ENCODE results near the gene CASKIN1. TPM values are rescaled to one million over a fixed set of nuclear protein-coding genes. Genes with fewer than 3 reads are reported as not detected.
A peak's percentile ranks its signal among the peaks of the same experiment; 100 is the strongest.
"Not testable (repeated sequence)": the region's sequence is repeated elsewhere in the genome, so short reads cannot be mapped to it uniquely, and the experiment has no call there.

CASKIN1 gene
- total RNA-seq, 1 experiment from 2014 or later: 6.6 TPM

GRCh38 chr16:2135071-2135470 lies 61.3 kb downstream of the CASKIN1 start:
- intact Hi-C loops (cut with micrococcal nuclease; ENCODE audit: unreplicated experiment); CTCF ChIA-PET; H3K27me3 ChIP-seq (replicated peaks; ENCODE audit: control insufficient read depth, insufficient read depth, low read length); H3K27me3 Mint-ChIP-seq (ENCODE audit: insufficient read depth, unreplicated experiment); H3K9me3 ChIP-seq; DNase-seq; POLR2A ChIA-PET; H3K4me1 Mint-ChIP-seq (ENCODE audit: low read depth, unreplicated experiment); H3K27ac Mint-ChIP-seq (ENCODE audit: unreplicated experiment); H3K9me3 Mint-ChIP-seq (ENCODE audit: unreplicated experiment); H3K36me3 Mint-ChIP-seq (ENCODE audit: insufficient read depth, unreplicated experiment); BruUV-seq (replicated peaks); H3K4me1 ChIP-seq; H3K36me3 ChIP-seq (ENCODE audit: control insufficient read depth, insufficient read depth, low read length): not testable (repeated sequence)
- H3K4me3 ChIP-seq (ENCODE audit: low read depth, low read length): peak overlapping the region; percentile 34
- peak overlapping the region; percentile 67 for H3K4me3 Mint-ChIP-seq (ENCODE audit: unreplicated experiment)

DNA sequence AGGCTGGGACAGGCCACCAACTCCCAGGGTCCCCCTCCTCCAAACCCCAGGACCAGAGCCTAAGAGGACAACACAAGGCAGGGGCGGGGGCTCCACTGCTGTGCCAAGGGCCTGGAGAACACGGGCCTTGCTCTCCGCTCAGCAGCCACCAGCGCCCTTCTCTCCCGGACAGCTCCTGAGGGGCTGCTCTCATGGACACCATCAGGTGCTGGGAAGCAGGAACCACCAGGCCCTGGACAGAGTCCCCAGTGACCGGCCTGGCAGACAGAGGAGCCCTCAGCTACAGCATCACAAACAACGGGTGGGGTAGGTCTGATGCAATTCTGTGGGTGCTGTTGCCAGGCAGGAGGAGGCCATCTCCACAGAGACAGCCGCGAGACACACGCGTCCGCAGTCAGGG lies 62.6 kb downstream of the CASKIN1 start:
- DNase-seq; H3K27me3 ChIP-seq (replicated peaks; ENCODE audit: control insufficient read depth, insufficient read depth, low read length); POLR2A ChIA-PET; H3K36me3 ChIP-seq (ENCODE audit: control insufficient read depth, insufficient read depth, low read length); intact Hi-C loops (cut with micrococcal nuclease; ENCODE audit: unreplicated experiment); H3K4me1 Mint-ChIP-seq (ENCODE audit: low read depth, unreplicated experiment); H3K9me3 Mint-ChIP-seq (ENCODE audit: unreplicated experiment); CTCF ChIA-PET; H3K36me3 Mint-ChIP-seq (ENCODE audit: insufficient read depth, unreplicated experiment); H3K27ac Mint-ChIP-seq (ENCODE audit: unreplicated experiment); H3K27me3 Mint-ChIP-seq (ENCODE audit: insufficient read depth, unreplicated experiment); BruUV-seq (replicated peaks); H3K4me1 ChIP-seq; H3K4me3 Mint-ChIP-seq (ENCODE audit: unreplicated experiment); H3K9me3 ChIP-seq; H3K4me3 ChIP-seq (ENCODE audit: low read depth, low read length): not testable (repeated sequence)

GRCh38 chr16:2129890-2130447 lies 66.4 kb downstream of the CASKIN1 start:
- H3K27me3 ChIP-seq (replicated peaks; ENCODE audit: control insufficient read depth, insufficient read depth, low read length); H3K9me3 Mint-ChIP-seq (ENCODE audit: unreplicated experiment); BruUV-seq (replicated peaks); CTCF ChIA-PET; H3K4me1 ChIP-seq; H3K27me3 Mint-ChIP-seq (ENCODE audit: insufficient read depth, unreplicated experiment); H3K4me3 ChIP-seq (ENCODE audit: low read depth, low read length); H3K36me3 ChIP-seq (ENCODE audit: control insufficient read depth, insufficient read depth, low read length); H3K4me1 Mint-ChIP-seq (ENCODE audit: low read depth, unreplicated experiment); H3K9me3 ChIP-seq; H3K27ac Mint-ChIP-seq (ENCODE audit: unreplicated experiment); POLR2A ChIA-PET; H3K4me3 Mint-ChIP-seq (ENCODE audit: unreplicated experiment); H3K36me3 Mint-ChIP-seq (ENCODE audit: insufficient read depth, unreplicated experiment); DNase-seq; intact Hi-C loops (cut with micrococcal nuclease; ENCODE audit: unreplicated experiment): not testable (repeated sequence)

DNA sequence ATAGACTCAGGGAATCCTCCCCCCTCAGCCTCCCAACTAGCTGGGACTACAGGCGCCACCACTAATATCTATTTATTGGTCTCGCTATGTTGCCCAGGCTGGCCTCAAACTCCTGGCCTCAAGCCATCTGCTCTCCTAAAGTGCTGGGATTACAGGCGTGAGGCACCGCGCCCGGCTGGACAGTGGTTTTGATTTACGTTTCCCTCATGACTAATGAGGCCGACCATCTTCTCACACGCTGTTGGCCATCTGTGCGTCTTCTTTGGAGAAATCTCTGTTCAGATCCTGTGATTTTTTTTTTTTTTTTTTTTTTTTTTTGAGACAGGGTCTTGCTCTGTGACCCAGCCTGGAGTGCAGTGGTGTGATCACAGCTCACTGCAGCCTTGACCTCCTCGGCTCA lies 67.2 kb downstream of the CASKIN1 start:
- H3K4me1 Mint-ChIP-seq (ENCODE audit: low read depth, unreplicated experiment); H3K9me3 ChIP-seq; H3K27me3 Mint-ChIP-seq (ENCODE audit: insufficient read depth, unreplicated experiment); CTCF ChIA-PET; intact Hi-C loops (cut with micrococcal nuclease; ENCODE audit: unreplicated experiment); H3K27me3 ChIP-seq (replicated peaks; ENCODE audit: control insufficient read depth, insufficient read depth, low read length); H3K9me3 Mint-ChIP-seq (ENCODE audit: unreplicated experiment); BruUV-seq (replicated peaks); H3K36me3 ChIP-seq (ENCODE audit: control insufficient read depth, insufficient read depth, low read length); H3K4me3 ChIP-seq (ENCODE audit: low read depth, low read length); DNase-seq; H3K36me3 Mint-ChIP-seq (ENCODE audit: insufficient read depth, unreplicated experiment); H3K4me1 ChIP-seq: not testable (repeated sequence)
- peak overlapping the region; percentile 84 for H3K4me3 Mint-ChIP-seq (ENCODE audit: unreplicated experiment)
- POLR2A ChIA-PET: interaction anchor here (0.7 kb wide), 1 partner anchor 39 kb away, joined by 3 read pairs; no protein-coding TSS in a partner anchor
- H3K27ac Mint-ChIP-seq (ENCODE audit: unreplicated experiment): peak overlapping the region; percentile 98

DNA sequence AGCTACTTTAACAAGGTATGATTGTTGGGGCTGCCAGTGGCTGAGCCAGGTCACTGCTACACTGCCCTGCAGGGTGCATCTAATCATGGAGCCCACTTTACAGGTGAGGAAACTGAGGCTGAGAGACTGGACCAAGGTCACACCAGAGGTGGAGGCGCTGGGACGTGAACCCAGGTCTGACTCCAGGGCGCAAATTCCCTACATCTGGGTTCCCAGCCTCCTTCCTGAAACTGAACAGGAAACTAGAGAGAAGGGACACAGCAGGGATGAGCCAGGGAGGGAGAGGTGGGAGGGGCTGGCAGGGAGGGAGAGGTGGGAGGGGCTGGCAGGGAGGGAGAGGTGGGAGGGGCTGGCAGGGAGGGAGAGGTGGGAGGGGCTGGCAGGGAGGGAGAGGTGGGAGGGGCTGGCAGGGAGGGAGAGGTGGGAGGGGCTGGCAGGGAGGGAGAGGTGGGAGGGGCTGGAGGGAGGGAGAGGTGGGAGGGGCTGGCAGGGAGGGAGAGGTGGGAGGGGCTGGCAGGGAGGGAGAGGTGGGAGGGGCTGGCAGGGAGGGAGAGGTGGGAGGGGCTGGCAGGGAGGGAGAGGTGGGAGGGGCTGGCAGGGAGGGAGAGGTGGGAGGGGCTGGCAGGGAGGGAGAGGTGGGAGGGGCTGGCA lies 68.7 kb downstream of the CASKIN1 start:
- intact Hi-C loops (cut with micrococcal nuclease; ENCODE audit: unreplicated experiment); H3K36me3 ChIP-seq (ENCODE audit: control insufficient read depth, insufficient read depth, low read length); H3K9me3 Mint-ChIP-seq (ENCODE audit: unreplicated experiment); BruUV-seq (replicated peaks); CTCF ChIA-PET; H3K4me1 ChIP-seq; H3K4me1 Mint-ChIP-seq (ENCODE audit: low read depth, unreplicated experiment); H3K27me3 Mint-ChIP-seq (ENCODE audit: insufficient read depth, unreplicated experiment); DNase-seq; H3K36me3 Mint-ChIP-seq (ENCODE audit: insufficient read depth, unreplicated experiment); POLR2A ChIA-PET; H3K9me3 ChIP-seq; H3K27me3 ChIP-seq (replicated peaks; ENCODE audit: control insufficient read depth, insufficient read depth, low read length); H3K4me3 ChIP-seq (ENCODE audit: low read depth, low read length): not testable (repeated sequence)
- H3K27ac Mint-ChIP-seq (ENCODE audit: unreplicated experiment): peak overlapping the region; percentile 98
- H3K4me3 Mint-ChIP-seq (ENCODE audit: unreplicated experiment): peak overlapping the region; percentile 84

Small RNA genes lying within 50 kb of the gene (microRNA-seq; reads per million reads assigned to microRNA genes)
- gene MIR3180-5 (not detected), gene MIR4516 (not detected)

Other genes with a start within 250 kb of the CASKIN1 start
- not detected in 2 replicates for gene RPL3L, start 241.9 kb downstream of the CASKIN1 start, total RNA-seq (2022)
- 128 and 132 TPM in 2 replicates for gene NDUFB10, start 237.1 kb downstream of the CASKIN1 start, total RNA-seq (2022)
- 2,961 and 3,006 TPM in 2 replicates for gene RPS2, start 231.8 kb downstream of the CASKIN1 start, total RNA-seq (2022)
- gene RNF151, start 229.7 kb downstream of the CASKIN1 start, total RNA-seq (2022): not detected in 2 replicates
- 34.7 and 36.6 TPM in 2 replicates for gene TBL3, start 224.6 kb downstream of the CASKIN1 start, total RNA-seq (2022)
- gene NOXO1, start 215.1 kb downstream of the CASKIN1 start, total RNA-seq (2022): 0.35 and 1.1 TPM in 2 replicates
- gene GFER, start 212.4 kb downstream of the CASKIN1 start, total RNA-seq (2022): 57.3 and 57.4 TPM in 2 replicates
- gene SYNGR3, start 206.6 kb downstream of the CASKIN1 start, total RNA-seq (2022): 2.9 and 3.3 TPM in 2 replicates
- gene ZNF598, start 186.8 kb downstream of the CASKIN1 start, total RNA-seq (2022): 43.7 and 50.4 TPM in 2 replicates
- 6.1 and 8.8 TPM in 2 replicates for gene NPW, start 176.8 kb downstream of the CASKIN1 start, total RNA-seq (2022)
- 21.8 and 26.6 TPM in 2 replicates for gene NHERF2, start 169.7 kb downstream of the CASKIN1 start, total RNA-seq (2022)
- 34.3 and 38.6 TPM in 2 replicates for gene NTHL1, start 148.8 kb downstream of the CASKIN1 start, total RNA-seq (2022)
- gene TSC2, start 148.6 kb downstream of the CASKIN1 start, total RNA-seq (2022): 109 and 112 TPM in 2 replicates
- 70.5 and 76.2 TPM in 2 replicates for gene PKD1, start 60.7 kb downstream of the CASKIN1 start, total RNA-seq (2022)
- 1.0 and 1.2 TPM in 2 replicates for gene RAB26, start 48.0 kb downstream of the CASKIN1 start, total RNA-seq (2022)
- gene TRAF7, start 40.8 kb downstream of the CASKIN1 start, total RNA-seq (2022): 61.4 and 66.3 TPM in 2 replicates
- 53.1 and 59.7 TPM in 2 replicates for gene MLST8, start 8.8 kb upstream of the CASKIN1 start, total RNA-seq (2022)
- gene BRICD5, start 14.3 kb upstream of the CASKIN1 start, total RNA-seq (2022): 5.4 and 10.0 TPM in 2 replicates
- 31.1 and 36.2 TPM in 2 replicates for gene PGP, start 18.2 kb upstream of the CASKIN1 start, total RNA-seq (2022)
- 29.5 and 30.1 TPM in 2 replicates for gene E4F1, start 27.0 kb upstream of the CASKIN1 start, total RNA-seq (2022)
- gene DNASE1L2, start 39.8 kb upstream of the CASKIN1 start, total RNA-seq (2022): 0.27 and 1.00 TPM in 2 replicates
- gene ECI1, start 55.0 kb upstream of the CASKIN1 start, total RNA-seq (2022): 135 and 157 TPM in 2 replicates
- gene RNPS1, start 71.5 kb upstream of the CASKIN1 start, total RNA-seq (2022): 207 and 210 TPM in 2 replicates
- gene ABCA3, start 144.1 kb upstream of the CASKIN1 start, total RNA-seq (2022): 14.6 and 16.1 TPM in 2 replicates
- gene CCNF, start 232.8 kb upstream of the CASKIN1 start, total RNA-seq (2022): 48.7 and 52.4 TPM in 2 replicates

All from Caco-2 (cell line).